GM21447 (cell line): ENCODE measurements around the gene ATF6B.

Experiments
- ATAC-seq: cut with Tn5 transposase; IDR thresholded peaks from one replicate; pipeline ENCODE4 v1.9.1; 2021; ENCODE audit not compliant: unreplicated experiment

Gene ATF6B

DNA sequence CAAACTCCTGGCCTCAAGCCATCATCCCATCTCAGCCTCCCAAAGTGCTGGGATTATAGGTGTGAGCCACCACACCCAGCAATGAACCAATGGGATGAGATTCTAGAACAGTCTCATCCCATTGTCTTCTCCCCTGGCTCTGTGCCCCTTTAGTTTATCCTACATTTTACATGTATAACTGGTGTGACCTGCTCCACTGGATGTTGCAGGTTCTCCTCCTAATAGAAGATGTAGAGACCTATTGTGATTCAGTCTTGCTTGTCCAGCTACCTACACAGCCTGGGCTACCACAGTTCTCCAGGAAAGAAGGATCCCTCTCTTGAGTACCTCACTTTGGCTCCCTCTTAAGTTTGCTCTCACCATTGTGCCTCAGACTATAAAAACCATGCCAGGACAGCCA lies 4.1 kb upstream of the ATF6B start:
- no peak for ATAC-seq

GRCh38 chr6:32131439-32131948 lies 3.4 kb upstream of the ATF6B start:
- ATAC-seq = no peak

DNA sequence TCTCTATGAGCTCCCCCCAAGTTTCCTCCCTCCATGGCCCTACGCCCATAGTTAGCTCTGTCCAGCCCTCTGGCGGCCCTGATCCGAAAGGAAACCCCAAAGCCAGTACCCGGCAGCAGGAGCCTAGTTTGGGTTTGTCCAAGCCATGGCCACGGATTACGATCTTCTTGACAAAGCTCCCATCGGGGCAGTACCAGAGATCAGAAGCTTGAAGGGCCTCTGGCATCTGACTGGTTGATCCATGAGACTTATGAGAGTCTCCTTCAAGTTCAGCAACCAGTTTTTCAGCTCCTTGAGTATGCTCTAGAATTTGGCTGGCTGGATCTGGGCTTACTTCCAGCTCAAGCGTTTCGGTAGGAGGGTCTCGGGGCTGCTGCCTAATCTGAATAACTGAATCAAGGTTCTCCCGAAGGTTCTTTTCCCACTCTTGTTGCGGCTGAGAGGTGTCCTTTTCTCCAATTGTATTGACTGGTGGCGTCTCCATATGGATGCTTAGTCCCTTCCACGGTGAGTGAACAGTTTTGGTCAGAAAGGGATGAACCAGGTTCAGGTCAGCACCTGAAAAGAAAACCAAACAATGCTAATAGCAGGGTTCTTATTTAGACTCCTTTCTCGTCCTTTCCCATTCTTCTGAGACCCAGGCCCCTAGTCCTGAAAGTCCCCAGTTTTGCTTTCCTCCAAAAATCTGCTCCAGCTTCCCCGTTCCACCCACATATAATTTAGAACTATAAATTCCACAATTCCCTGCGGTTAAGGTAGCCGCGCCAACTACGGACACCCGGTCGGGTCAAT lies 1.4 kb upstream of the ATF6B start:
- peak; percentile 12 for ATAC-seq

DNA sequence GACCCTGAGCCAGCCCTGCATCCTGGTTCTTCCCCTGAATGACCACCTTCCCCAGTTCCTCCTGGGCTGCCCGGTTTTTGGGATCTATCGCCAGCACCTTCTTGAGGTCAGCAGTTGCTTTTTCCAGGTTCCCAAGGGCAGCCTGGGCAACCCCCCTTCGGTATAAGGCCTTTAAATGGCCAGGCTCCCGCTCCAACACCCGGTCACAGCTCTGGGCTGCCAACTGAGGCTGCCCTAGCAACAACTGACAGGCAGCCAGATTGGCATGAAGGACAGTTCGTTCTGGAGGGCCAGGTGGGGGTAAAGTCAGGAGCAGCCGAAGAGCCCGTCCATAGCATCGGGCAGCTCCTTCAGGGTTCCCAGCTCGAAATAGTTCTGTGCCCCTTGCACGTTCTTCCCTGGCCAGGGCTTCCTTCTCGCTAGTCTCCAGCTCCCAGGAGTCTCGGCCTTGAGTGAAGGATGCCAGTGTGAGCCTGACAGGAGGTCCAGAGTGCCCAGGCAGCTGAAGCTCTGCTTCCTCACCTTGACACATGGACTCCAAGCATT lies 778 bp upstream of the ATF6B start:
- ATAC-seq = no peak

DNA sequence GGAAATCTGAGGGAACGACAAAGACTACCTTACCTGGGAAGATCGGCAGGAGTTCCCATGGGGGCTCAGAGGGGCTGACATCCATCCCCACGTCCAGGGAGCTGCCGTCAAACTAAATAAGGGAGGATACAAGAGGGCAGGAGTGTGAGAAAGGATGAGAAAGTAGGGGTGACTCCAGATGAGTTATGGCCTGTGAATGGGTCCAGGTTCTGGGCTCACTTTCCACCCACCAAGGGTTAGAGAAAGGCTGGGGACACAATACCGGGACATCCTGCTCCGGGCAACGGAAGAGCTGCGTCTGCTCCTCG lies 683 bp downstream of the ATF6B start:
- no peak for ATAC-seq

DNA sequence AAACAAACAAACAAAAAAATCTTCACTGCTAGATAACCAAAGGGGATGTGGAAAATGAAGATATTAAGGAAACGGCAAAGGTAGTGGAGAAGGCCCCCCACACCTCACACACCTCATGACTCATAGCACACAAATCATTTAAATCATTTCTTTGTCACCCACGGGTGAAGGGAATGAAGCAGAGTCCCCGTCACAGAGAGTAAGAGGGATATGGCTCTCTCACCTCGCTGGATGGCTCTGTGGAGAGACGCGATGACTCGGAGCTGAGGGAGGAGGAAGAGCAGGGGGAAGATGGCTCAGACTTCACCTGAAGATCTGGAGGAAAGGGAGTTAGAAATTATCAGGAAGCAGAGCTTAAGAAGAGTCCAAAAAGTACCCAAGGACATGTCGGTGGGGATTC lies 1.2 kb downstream of the ATF6B start:
- ATAC-seq = no peak

- no peak for ATAC-seq
Observed at GRCh38 chr6:32123681-32124080, 4.4 kb downstream of the ATF6B start.

DNA sequence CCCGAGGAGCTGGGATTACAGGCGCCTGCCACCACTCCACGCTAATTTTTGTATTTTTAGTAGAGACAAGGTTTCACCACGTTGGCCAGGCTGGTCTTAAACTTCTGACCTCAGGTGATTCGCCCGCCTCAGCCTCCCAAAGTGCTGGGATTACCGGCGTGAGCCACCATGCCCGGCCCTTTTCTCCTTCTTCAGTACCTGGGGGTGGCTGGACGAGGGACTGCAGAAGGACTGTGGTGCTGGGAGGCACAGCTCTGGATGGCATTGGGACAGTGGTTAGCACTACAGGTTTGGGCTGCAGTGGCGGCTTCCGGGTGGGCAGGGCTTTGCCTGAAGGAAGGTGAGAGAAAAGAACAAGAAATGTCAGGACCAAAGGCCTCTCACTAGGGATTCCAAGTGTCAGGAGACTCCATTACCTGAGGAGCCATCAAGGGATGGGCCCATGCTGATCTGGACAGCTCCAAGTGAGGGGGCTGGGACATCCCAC lies 7.4 kb downstream of the ATF6B start:
- no peak for ATAC-seq

DNA sequence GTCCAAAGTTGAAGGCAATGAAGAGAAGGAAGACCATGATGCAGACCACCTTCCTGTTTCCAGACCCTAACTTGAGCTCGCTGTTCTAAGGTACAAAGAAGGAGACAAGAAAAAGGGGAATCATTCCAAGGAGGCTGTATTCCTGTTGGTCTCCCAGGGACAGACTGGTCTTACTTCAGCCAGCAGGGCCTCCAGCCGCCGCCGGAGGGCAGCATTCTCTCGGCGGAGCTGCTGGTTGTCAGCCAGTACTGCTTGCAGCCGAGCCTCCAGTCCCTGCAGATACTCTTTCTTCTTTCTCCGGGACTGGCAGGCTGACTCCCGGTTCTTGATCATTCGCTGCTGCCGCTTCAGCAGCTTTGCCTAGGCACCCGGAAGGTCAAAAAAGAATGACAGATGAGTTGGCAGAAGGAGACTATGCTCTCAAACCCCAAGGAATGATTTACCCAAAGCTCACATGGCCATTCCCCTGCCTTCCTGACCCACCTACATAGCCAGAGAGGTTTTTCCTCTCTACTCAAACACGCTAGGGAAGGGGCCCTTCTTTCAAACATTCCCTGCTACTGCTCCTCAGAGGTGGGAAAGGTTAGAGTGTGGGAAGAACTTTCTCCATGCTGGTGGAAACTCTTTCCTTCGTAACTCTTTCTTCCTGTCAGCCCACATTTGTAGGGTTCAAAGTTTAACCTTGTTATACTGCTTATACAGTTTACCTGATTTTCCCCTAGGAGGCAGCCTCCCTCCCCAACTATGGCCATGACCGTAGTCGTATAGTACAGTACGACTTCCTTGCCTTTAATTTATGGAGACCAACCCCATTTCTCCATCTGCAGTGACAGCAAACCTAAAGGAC lies 9.0 kb downstream of the ATF6B start:
- ATAC-seq = no peak

GRCh38 chr6:32117461-32117860 lies 10.6 kb downstream of the ATF6B start:
- no peak for ATAC-seq

- no peak for ATAC-seq
Observed at GRCh38 chr6:32116674-32117073, 11.4 kb downstream of the ATF6B start.

DNA sequence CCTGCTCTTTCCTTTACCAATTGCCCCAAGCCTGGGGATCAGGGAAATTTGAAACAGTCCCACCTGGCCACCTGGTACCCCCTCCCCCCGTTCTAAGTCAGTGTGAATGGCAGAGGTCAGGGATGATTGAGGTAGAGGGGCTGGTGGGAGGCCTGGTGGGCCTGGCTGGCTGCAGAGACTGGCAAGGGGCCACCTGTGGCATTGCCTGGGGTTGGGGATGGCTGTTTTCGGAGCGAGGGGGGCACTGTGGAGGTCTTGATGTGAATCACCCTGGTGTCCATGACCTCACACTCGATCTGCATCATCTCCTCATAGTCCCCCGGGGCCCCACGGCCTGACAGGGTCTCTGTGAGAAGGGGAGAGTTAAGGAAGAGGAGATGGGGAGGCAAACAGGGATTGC lies 12.4 kb downstream of the ATF6B start:
- no peak for ATAC-seq

- no peak for ATAC-seq
Observed at GRCh38 chr6:32114796-32115195, 13.2 kb downstream of the ATF6B start.

DNA sequence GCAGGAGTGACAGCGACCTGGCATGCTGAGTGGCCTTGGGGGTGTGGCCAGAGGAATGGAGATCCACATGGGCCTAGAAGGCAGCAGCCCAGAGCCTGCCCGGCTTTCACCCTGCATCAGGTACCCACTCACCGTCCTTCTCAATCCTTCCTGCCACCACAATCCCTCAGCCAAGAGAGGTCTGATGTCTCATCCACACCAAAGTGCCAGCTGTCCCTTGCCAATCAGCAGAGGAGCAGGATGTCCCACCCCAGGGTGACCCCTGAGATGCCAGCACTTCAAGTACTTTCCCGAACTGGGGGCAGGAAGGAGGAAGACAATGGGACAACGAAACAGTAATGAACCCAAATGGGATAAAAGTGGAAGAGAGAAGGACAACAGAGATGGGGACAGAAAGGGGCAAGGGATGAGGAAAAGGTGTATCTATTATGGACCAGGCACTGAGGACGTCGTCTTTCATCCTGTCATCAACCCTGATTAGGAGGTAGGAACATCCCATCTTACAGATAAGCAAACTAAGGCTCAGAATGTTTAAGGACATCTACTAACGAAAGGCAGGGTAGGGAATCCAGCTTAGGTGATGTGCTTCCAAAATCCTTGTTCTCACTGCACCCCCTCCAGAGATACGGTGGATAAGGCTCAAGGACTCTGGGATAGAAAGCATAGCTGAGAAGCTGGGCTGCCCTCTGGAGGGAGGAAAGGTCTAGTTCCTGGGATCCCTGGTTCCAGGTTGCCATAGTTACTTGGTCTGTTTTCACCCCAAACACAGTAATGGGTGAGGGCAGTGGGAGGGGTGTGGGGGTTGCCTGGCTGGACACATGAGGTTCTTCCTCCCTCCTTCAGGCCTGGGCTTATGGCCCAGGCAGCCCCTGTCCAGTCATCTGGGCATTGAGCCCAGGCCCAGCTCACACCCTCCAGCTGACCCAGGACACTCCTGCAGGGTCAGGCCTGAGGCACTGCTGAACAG lies 14.4 kb downstream of the ATF6B start:
- no peak for ATAC-seq

GRCh38 chr6:32112431-32112980 lies 15.5 kb downstream of the ATF6B start:
- ATAC-seq = no peak

DNA sequence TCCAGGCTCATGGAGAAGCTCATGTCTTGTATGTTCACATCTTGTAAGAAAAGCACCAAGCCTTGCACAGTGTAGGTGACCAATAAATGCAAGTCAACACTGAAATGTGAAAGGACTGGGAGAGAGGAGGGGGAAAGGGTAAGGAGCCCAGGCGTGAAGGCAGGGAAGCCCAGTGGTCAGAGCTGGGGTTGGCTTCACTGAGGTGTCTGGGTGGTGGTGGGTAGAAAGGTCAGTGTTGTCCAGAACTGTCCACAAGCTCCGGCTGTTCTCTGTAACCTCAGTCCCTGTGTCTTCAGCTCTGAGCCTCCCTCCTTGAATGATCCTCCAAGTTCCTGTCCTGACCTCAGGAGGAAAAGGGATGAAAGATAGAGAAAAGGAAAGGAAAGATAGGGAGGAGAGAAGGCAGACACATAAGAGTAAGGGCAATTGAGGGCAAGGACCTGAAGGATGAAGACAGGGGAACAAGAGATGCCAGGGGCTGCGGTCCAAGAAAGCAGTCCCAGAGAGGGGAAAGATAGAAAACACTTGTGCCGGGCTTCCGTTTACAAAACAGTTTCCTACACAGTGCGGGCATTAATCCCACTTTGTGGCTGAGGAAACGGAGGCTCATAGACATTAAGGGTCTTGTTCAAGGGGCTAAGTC lies 16.5 kb downstream of the ATF6B start:
- ATAC-seq = no peak

GRCh38 chr6:32110632-32111031 lies 17.4 kb downstream of the ATF6B start:
- no peak for ATAC-seq

DNA sequence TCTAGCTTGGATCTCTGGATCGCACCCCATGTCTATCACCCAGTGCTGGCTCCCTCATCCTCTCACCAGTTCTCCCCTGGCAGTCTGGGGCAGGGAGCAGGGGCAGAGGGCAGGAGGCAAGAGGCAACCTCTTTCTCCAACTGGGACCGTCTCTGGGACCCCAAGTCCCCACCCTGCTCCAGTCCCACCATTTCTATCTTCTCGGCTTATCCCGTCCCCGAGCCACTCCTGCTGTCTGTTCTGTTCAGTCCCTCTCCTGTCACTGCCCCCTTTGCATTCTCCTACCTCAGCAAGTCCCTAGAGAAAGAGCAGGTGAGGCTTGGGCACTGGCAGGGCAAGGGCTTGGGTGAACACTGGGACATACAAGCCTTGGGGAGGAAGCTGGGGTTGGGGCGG lies 18.3 kb downstream of the ATF6B start:
- no peak for ATAC-seq

DNA sequence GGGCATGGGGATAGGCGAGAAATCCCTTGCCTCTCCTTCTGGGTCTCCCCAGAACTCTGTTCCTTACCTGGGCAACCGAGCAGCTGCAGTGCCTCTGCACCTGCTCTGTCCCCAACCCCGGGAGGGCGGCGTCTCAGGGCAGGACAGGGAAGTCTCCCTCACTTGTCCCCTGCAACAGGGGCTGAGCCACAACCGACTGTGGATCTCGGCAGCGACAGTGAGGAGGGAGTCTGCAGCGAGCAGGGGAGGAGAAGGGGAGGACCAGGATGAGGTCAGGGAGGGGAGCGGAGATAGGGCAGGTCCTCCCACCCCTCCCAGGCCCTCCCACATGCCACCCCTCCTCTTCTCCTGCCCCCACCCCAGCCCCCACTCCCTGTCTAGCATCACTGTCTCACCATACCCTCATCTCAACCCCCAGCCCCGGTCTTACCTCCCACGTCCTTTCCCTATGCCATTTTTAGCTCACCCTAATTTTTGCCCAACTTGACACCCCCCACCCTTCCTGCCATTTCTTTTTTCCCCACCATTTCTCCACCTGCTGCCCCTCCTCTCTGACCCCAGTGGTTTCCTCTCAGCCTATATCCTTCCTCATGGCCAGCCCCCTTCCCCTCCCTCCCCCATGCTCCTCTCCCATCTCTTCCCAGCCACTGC lies 18.8 kb downstream of the ATF6B start, which contains the start of gene TNXB:
TNXB (minus strand) TSS at position 225 of the 651 bp plus-strand sequence. CDS start 11,140 bp downstream, outside the sequence.
- no peak for ATAC-seq
